Testis (tissue), 2 donors: ENCODE data around the gene ITGB5.

Experiments used
- POLR2A ChIP-seq: fragments of 450-650 bp; IDR thresholded peaks from one replicate; pipeline ENCODE4 v1.6.1; 2017; ENCODE audit warnings: antibody characterized with exemption, mild to moderate bottlenecking, moderate library complexity
- TF ChIP-seq, protein P1 (sequence below), 3 experiments: fragments of 450-650 bp in 2 of 3; fragments of 200-600 bp in 1 of 3; sonication (generic) in 1 of 3; IDR thresholded peaks; one replicate each; pipeline ENCODE4 v1.5.1; 2016 to 2019; ENCODE audit warnings: antibody characterized with exemption in 3 of 3, mild to moderate bottlenecking in 2 of 3, moderate library complexity in 1 of 3

DNA sequence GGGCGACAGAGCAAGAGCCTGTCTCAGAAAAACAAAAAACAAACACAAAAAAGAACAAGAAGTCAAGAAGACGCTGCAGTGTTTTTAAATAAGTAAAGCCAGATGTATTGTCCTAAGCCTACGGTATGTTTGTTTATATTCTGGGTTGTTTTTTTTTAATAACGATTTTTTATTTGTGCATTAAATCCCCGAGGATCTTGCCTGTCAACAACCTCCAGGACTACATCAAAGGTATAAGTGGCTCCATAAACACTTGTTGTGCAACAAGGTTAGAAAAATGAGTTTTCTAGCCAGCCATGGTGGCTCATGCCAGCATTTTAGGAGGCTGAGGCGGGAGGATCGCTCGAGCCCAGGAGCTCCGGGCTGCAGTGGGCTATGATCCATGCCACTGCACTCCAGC lies 26.1 kb downstream of the ITGB5 start:
- no peak for TF ChIP-seq POLR2A
- TF ChIP-seq, protein P1, sequence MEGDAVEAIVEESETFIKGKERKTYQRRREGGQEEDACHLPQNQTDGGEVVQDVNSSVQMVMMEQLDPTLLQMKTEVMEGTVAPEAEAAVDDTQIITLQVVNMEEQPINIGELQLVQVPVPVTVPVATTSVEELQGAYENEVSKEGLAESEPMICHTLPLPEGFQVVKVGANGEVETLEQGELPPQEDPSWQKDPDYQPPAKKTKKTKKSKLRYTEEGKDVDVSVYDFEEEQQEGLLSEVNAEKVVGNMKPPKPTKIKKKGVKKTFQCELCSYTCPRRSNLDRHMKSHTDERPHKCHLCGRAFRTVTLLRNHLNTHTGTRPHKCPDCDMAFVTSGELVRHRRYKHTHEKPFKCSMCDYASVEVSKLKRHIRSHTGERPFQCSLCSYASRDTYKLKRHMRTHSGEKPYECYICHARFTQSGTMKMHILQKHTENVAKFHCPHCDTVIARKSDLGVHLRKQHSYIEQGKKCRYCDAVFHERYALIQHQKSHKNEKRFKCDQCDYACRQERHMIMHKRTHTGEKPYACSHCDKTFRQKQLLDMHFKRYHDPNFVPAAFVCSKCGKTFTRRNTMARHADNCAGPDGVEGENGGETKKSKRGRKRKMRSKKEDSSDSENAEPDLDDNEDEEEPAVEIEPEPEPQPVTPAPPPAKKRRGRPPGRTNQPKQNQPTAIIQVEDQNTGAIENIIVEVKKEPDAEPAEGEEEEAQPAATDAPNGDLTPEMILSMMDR (IDR thresholded peaks at IDR 0.05): no peak
